Activated T-helper 2 cell treated with anti-CD3 and anti-CD28 coated beads, Interferon-gamma antibody, Interleukin-2, Interleukin-4, amounts not matched to agents 10 μg/mL and 5 μg/mL and 100 μg/mL, durations not matched to agents 14 hours and 24 hours and 36 hours (primary cell): Measurements from ENCODE around the gene OSER1. TPM values are rescaled to one million over a fixed set of nuclear protein-coding genes. Genes with fewer than 3 reads are reported as not detected.
A peak's percentile ranks its signal among the peaks of the same experiment; 100 is the strongest.

Experiments
- DNase-seq: peaks from one replicate; pipeline ENCODE4 v3.0.0; 2021; ENCODE audit warnings: low spot score
- H3K27ac Mint-ChIP-seq: one replicate; pipeline ENCODE4 v1.8.0; 2021; ENCODE audit warnings: mixed read lengths
- H3K27me3 Mint-ChIP-seq: one replicate; pipeline ENCODE4 v1.8.0; 2021; ENCODE audit warnings: low read depth, mixed read lengths
- H3K36me3 Mint-ChIP-seq: one replicate; pipeline ENCODE4 v1.8.0; 2021; ENCODE audit warnings: low read depth, mixed read lengths
- H3K4me1 Mint-ChIP-seq: one replicate; pipeline ENCODE4 v1.8.0; 2021; ENCODE audit warnings: low read depth, mixed read lengths
- H3K4me3 Mint-ChIP-seq: one replicate; pipeline ENCODE4 v1.8.0; 2021; ENCODE audit warnings: low read depth, mild to moderate bottlenecking, moderate library complexity, mixed read lengths
- H3K9me3 Mint-ChIP-seq: one replicate; pipeline ENCODE4 v1.8.0; 2021; ENCODE audit warnings: mixed read lengths
- intact Hi-C: fragments of 100-400 bp; cut with micrococcal nuclease; formaldehyde crosslinking; loops from one replicate; pipeline ENCODE4 v1.15.1; 2023
- total RNA-seq: library from RNA; stranded (reverse); gene quantifications from 2 replicates; pipeline ENCODE4 v1.2.3, GENCODE V29; 2022

The OSER1 gene
- total RNA-seq, result 21.4 and 22.4 TPM in 2 replicates

DNA sequence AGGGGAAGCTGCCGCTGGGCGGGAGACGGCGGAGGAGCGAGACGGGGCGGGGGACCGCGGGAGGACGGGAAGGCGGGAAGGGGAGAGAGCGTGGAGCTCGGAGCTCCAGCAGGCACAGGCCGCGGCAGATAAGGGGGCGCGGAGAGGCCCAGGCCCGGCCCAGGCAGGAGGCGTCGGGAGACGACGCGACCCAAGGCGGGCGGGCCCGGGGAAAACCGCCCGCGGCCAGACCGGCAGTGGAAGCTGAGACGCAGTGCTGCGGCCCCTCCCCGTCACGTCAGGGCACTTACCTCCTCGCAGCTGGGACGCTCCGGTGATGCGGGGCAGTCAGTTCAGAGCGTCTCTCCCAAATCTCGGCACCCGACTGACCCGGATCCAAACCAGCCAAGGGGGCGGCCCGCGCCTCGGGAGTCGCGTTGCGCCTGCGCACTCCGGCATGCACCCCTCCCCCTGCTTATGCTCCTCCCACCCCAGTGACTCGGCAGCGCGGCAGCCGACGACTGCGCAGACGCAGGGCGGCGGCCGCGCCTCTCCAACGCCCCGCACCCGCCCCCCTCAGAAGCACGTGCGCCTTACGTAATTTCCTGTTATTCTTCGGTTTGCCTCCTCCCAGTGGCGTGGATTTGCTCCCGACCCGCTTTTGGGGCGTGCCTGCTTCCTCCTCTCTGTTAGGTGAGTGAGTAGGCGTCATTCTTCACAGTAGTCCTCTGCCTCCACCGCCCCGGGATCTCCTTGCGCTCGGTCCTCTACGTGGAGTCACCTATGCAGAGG, at the start of gene OSER1:
TSS of gene OSER1 (minus strand) at position 366 of the 771 bp plus-strand sequence. CDS start 3,814 bp downstream, outside the sequence.
- Mint-ChIP-seq H3K4me3 (peak within 1 kb of the TSS; percentile 97), H3K4me1 (peaks cover 53% of the 10 kb centered on the region), H3K27ac (peak within 1 kb of the TSS; percentile 90), H3K27me3 (no peaks in the 10 kb centered on the region), H3K36me3 (peaks cover 18% of the 10 kb centered on the region), H3K9me3 (no peaks in the 10 kb centered on the region)
- intact Hi-C loops, result loop anchor here (10.0 kb wide), 3 partner anchors 254 to 524 kb away; no protein-coding TSS in a partner anchor
- peak; percentile 97 for DNase-seq

DNA sequence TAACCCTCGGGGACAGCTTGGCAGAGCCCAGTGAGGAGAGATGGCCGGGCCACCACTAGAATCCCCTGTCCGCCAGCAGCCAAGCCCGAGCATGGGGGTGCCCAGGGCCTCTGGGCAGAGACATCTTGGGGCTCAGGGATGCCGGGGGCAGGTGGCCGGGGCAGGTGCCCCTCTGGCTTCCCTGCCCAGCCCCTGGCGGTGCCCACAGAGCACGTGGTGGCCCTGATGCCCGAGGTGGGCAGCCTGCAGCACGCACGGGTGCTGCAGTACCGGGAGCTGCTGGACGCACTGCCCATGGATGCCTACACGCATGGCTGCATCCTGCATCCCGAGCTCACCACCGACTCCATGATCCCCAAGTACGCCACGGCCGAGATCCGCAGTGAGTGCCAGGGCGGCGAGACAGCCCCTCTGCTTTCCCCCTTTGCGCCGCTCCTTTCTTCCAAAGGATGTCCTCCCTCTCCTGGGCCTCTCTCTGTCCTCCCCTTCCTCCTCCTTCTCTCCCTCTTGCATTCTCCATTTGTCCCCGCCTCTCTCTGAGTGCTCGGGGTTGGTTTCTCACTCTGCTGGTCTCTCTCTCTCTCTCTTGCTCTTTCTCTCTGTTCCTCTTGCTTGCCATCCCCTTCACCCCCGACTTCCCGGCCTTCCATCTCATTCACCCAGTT, 47.8 kb upstream of the OSER1 start:
- no peaks in the 10 kb centered on the region for H3K4me1 Mint-ChIP-seq
- H3K9me3 Mint-ChIP-seq, result no peaks in the 10 kb centered on the region
- no peak overlapping the region for H3K4me3 Mint-ChIP-seq
- DNase-seq, result no peak
- no peaks in the 10 kb centered on the region for H3K27me3 Mint-ChIP-seq
- H3K27ac Mint-ChIP-seq, result no peak overlapping the region
- intact Hi-C loops, result no loop called here
- H3K36me3 Mint-ChIP-seq, result no peaks in the 10 kb centered on the region

GRCh38 chr20:44256961-44257360, 46.4 kb upstream of the OSER1 start:
- Mint-ChIP-seq H3K27me3 (no peaks in the 10 kb centered on the region), H3K36me3 (no peaks in the 10 kb centered on the region)

GRCh38 chr20:44255942-44256341, 45.4 kb upstream of the OSER1 start:
- H3K27ac Mint-ChIP-seq, result no peak overlapping the region
- intact Hi-C loops, result no loop called here
- H3K27me3 Mint-ChIP-seq, result no peaks in the 10 kb centered on the region
- H3K4me1 Mint-ChIP-seq, result no peaks in the 10 kb centered on the region
- H3K36me3 Mint-ChIP-seq, result no peaks in the 10 kb centered on the region
- H3K4me3 Mint-ChIP-seq, result no peak overlapping the region
- DNase-seq, result no peak
- H3K9me3 Mint-ChIP-seq, result no peaks in the 10 kb centered on the region

More at GRCh38 chr20:44256961-44257360, 46.4 kb upstream of the OSER1 start:
- H3K9me3 Mint-ChIP-seq, result no peaks in the 10 kb centered on the region
- no peak for DNase-seq
- no peak overlapping the region for H3K27ac Mint-ChIP-seq
- no peak overlapping the region for H3K4me3 Mint-ChIP-seq
- no peaks in the 10 kb centered on the region for H3K4me1 Mint-ChIP-seq
- intact Hi-C loops, result no loop called here

DNA sequence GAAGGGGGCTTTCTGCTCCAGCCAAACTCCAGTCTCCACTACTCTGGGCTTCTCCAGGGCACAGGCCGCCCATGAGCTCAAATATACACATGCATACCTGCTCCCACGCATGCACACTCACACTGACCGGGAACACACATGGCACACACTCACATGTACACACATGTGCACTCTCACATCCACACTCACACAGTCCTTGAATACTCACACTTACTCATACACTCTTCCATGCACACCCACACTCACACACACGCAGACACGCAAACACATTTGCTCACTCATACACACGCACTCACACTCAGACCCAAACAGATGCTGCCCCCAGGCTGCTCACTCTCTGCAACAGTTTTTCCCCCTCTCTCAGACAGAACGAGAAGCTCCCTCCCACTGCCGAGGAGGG, 43.5 kb upstream of the OSER1 start:
- no peak for DNase-seq
- H3K27me3 Mint-ChIP-seq, result no peaks in the 10 kb centered on the region
- H3K9me3 Mint-ChIP-seq, result no peaks in the 10 kb centered on the region
- H3K36me3 Mint-ChIP-seq, result no peaks in the 10 kb centered on the region
- no peak overlapping the region for H3K27ac Mint-ChIP-seq
- H3K4me1 Mint-ChIP-seq, result no peaks in the 10 kb centered on the region
- no peak overlapping the region for H3K4me3 Mint-ChIP-seq
- intact Hi-C loops, result no loop called here

- intact Hi-C loops, result no loop called here
- Mint-ChIP-seq H3K27me3 (no peaks in the 10 kb centered on the region), H3K9me3 (no peaks in the 10 kb centered on the region), H3K36me3 (no peaks in the 10 kb centered on the region), H3K4me3 (no peak overlapping the region), H3K27ac (no peak overlapping the region), H3K4me1 (no peaks in the 10 kb centered on the region)
- DNase-seq, result no peak
Observed at GRCh38 chr20:44253528-44253927, 43.0 kb upstream of the OSER1 start.

DNA sequence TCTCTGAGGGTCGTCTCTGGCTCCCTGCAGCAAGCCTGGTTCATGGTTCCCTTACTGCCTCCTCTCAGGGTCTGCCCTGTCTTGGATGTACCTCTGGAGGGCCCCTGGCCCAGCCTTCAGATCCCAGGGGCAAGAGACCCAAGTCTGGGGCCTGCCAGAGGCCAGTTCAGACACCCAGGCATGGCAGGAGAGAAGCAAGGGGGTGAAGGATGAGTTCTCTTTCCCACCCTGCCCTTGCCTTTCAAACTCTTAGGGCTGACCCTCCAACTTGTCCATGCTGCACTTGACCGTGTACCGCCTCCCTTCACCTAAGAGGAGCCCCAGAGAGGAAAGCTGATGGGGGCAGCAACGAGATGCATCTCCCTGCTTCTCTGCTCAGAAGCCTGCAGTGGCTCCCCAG, 40.7 kb upstream of the OSER1 start:
- H3K27me3 Mint-ChIP-seq, result peaks cover 15% of the 10 kb centered on the region
- no peaks in the 10 kb centered on the region for H3K4me1 Mint-ChIP-seq
- no peak for DNase-seq
- H3K9me3 Mint-ChIP-seq, result no peaks in the 10 kb centered on the region
- intact Hi-C loops, result no loop called here
- H3K36me3 Mint-ChIP-seq, result no peaks in the 10 kb centered on the region
- H3K27ac Mint-ChIP-seq, result no peak overlapping the region
- H3K4me3 Mint-ChIP-seq, result no peak overlapping the region

DNA sequence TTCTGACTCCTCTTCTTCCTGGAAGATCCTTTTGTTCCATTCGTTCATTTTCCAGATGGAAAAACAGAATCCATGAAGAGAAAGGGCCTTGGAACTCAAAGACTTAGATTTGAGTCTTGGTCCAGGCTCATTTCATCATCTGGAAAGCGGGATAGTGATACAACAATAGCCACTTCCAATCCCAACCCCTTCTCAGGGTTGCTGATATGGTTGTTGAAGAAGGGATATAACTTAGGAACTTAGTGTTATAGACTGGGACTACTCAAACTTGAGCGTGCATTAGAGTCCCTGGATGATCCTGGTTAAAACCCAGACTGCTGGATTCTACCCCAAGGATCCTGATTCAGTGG, 37.8 kb upstream of the OSER1 start:
- Mint-ChIP-seq H3K27me3 (peaks cover 25% of the 10 kb centered on the region), H3K9me3 (no peaks in the 10 kb centered on the region), H3K27ac (no peak overlapping the region), H3K36me3 (no peaks in the 10 kb centered on the region), H3K4me1 (no peaks in the 10 kb centered on the region), H3K4me3 (no peak overlapping the region)
- intact Hi-C loops, result no loop called here
- no peak for DNase-seq

- no peak for DNase-seq
- intact Hi-C loops, result no loop called here
- no peak overlapping the region for H3K27ac Mint-ChIP-seq
- H3K9me3 Mint-ChIP-seq, result no peaks in the 10 kb centered on the region
- H3K4me3 Mint-ChIP-seq, result no peak overlapping the region
- peaks cover 25% of the 10 kb centered on the region for H3K27me3 Mint-ChIP-seq
- no peaks in the 10 kb centered on the region for H3K4me1 Mint-ChIP-seq
- H3K36me3 Mint-ChIP-seq, result no peaks in the 10 kb centered on the region
Observed at GRCh38 chr20:44247586-44248409, 37.2 kb upstream of the OSER1 start.

DNA sequence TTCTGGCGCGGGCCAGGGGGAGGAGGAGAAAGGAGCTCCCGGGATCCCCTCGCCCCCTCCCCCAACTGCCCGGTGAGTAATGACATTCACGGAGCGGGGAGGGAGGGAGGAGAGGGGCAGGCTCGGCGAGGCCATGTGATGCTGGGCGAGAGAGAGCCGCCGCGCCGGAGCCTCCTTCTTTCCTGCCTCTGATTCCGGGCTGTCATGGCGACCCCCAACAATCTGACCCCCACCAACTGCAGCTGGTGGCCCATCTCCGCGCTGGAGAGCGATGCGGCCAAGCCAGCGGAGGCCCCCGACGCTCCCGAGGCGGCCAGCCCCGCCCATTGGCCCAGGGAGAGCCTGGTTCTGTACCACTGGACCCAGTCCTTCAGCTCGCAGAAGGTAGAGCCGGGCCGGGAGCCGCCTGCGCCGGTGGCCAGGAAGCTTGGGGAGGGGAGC, 36.6 kb upstream of the OSER1 start, which contains the start of gene GDAP1L1:
TSS of gene GDAP1L1 (plus strand) at position 178 of the 441 bp plus-strand sequence. CDS start at position 205, 27 bp downstream.
- no peak within 1 kb of the TSS for H3K27ac Mint-ChIP-seq
- no peak for DNase-seq
- intact Hi-C loops, result no loop called here
- no peaks in the 10 kb centered on the region for H3K36me3 Mint-ChIP-seq
- no peak within 1 kb of the TSS for H3K4me3 Mint-ChIP-seq
- peaks cover 25% of the 10 kb centered on the region for H3K27me3 Mint-ChIP-seq
- H3K4me1 Mint-ChIP-seq, result no peaks in the 10 kb centered on the region
- H3K9me3 Mint-ChIP-seq, result no peaks in the 10 kb centered on the region

DNA sequence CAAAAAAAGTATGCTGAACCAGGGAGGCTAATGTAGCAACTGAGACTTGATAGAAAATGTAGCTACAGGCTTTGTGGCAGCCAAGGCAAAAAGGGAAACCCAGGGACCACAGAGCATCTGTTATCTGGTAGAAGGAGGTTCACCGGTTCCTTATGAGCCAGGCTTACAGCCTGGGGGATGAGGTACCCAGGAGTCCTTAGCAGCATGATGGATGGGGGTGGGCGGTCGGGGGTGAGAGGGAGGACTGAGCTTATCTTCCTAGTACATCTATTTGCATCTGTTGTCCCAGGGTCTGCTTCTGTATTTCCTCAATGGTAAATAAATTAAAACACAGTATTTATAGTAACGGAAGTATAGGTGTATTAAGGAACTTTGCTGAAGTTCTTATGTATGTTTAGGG, 35.4 kb upstream of the OSER1 start:
- Mint-ChIP-seq H3K27ac (no peak overlapping the region), H3K27me3 (peaks cover 25% of the 10 kb centered on the region), H3K9me3 (no peaks in the 10 kb centered on the region)

DNA sequence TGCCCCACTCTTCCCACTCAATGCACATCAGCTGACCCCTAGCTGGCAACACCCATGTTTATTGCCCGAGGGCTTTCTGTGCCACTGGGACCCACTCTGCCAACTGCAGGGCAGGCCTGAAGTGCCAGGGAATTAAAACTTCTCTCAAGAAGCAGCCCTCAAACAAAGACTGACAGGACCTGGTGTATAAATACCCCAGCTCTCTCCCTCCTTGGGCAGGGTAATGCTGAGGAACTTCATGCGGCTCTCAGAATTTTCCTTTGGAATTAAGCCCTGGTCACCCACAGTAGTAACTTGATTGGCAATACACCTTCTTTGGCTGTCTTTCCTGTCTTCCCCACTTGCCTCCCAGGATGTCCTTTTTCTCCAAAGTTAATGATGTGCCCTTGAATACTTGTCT, 31.2 kb upstream of the OSER1 start:
- Mint-ChIP-seq H3K36me3 (no peaks in the 10 kb centered on the region), H3K4me3 (no peak overlapping the region), H3K27ac (no peak overlapping the region), H3K27me3 (peaks cover 15% of the 10 kb centered on the region), H3K9me3 (no peaks in the 10 kb centered on the region), H3K4me1 (no peaks in the 10 kb centered on the region)
- no peak for DNase-seq
- intact Hi-C loops, result no loop called here

More for the DNA sequence above, 35.4 kb upstream of the OSER1 start:
- no peak for DNase-seq
- H3K36me3 Mint-ChIP-seq, result no peaks in the 10 kb centered on the region
- intact Hi-C loops, result no loop called here
- H3K4me1 Mint-ChIP-seq, result no peaks in the 10 kb centered on the region
- H3K4me3 Mint-ChIP-seq, result no peak overlapping the region
